Upper lobe of left lung (tissue), 4 donors: ENCODE measurements around the gene MISP3.

Experiments
- CTCF ChIP-seq, 6 experiments: fragments of 450-650 bp in 4 of 6; fragments of 200-600 bp in 2 of 6; sonication (generic) in 2 of 6; IDR thresholded peaks; one replicate each; pipeline ENCODE4 v1.5.1; 2016 to 2019; ENCODE audit warnings: antibody characterized with exemption in 6 of 6
- EP300 ChIP-seq, 4 donors: sonication (generic); formaldehyde crosslinking; IDR thresholded peaks; one replicate each; pipeline ENCODE4 v1.5.1; 2017; ENCODE audit warnings: antibody characterized with exemption in 4 of 4, control low read depth in 2 of 4
- POLR2A ChIP-seq, 4 donors: fragments of 450-650 bp; IDR thresholded peaks; one replicate each; pipeline ENCODE4 v1.5.1; 2016 to 2017; ENCODE audit warnings: antibody characterized with exemption in 4 of 4, mild to moderate bottlenecking in 2 of 4
- POLR2AphosphoS5 ChIP-seq, 2 donors: sonication (generic); formaldehyde crosslinking; IDR thresholded peaks; one replicate each; pipeline ENCODE4 v1.5.1; 2017; ENCODE audit warnings: antibody characterized with exemption in 2 of 2

GRCh38 chr19:14116525-14116917 is 43.9 kb downstream of the MISP3 start:
- no peak for TF ChIP-seq POLR2AphosphoS5 (IDR thresholded peaks at IDR 0.05)
- TF ChIP-seq CTCF (IDR thresholded peaks at IDR 0.05), result no peak
- no peak for TF ChIP-seq POLR2A (IDR thresholded peaks at IDR 0.05)
- TF ChIP-seq EP300 (IDR thresholded peaks at IDR 0.05), result no peak
